K562 (cell line): ENCODE data around the gene KCNK10. TPM values are rescaled to one million over a fixed set of nuclear protein-coding genes. Genes with fewer than 3 reads are reported as not detected.

Source experiments
- ATAC-seq: fragments of 200-7000 bp; cut with Tn5 transposase; 3 replicates; pipeline ENCODE4 v1.9.1; 2020; ENCODE audit warnings: moderate library complexity
- BruUV-seq: library from RNA; stranded (reverse); fragments of 400-500 nt; replicated peaks from 2 replicates; lab custom pipeline; 2021; lab: Mats Ljungman, UMichigan
- CTCF ChIA-PET: fragments of 300-600 bp; formaldehyde crosslinking; extraction: SDS; loops from one replicate; lab custom pipeline; 2021; ENCODE audit warnings: low intra/inter-chr PET ratio; lab: Yijun Ruan, JAX
- POLR2A ChIA-PET: fragments of 300-600, 350-650 bp; sonication (Branson Sonifier 250); formaldehyde crosslinking; extraction: SDS; loops from one replicate; lab custom pipeline; 2021; ENCODE audit warnings: antibody characterized with exemption, inconsistent platforms; lab: Yijun Ruan, JAX
- DNase-seq, 4 experiments: peaks; one replicate each; pipeline versions ENCODE4 v3.0.0 to v3.0.0-alpha.2; 2011 to 2018; ENCODE audit warnings: low spot score in 3 of 4, mixed read lengths in 3 of 4; ENCODE audit errors: extremely low read depth in 1 of 4
- FAIRE-seq: peaks from 2 replicates; lab custom pipeline; 2011; peaks lifted over from hg19 to GRCh38; lab: Jason Lieb, UNC
- H2AFZ ChIP-seq: 2 replicates; pipeline ENCODE4 v1.6.0; 2011; ENCODE audit warnings: low read depth, low read length, control low read depth, inconsistent platforms
- H3K27ac ChIP-seq: fragments of 200-600 bp; 3 replicates; pipeline ENCODE4 v1.8.0; 2011; ENCODE audit warnings: low read depth, mild to moderate bottlenecking, control low read depth, inconsistent platforms, low read length, moderate library complexity, mixed read lengths; ENCODE audit errors: extremely low read depth
- H3K27me3 ChIP-seq, 2 experiments: fragments of 300-600 bp in 1 of 2; 2 replicates in 1 of 2; 3 replicates in 1 of 2; pipeline versions ENCODE4 v1.6.0 to v1.8.0; 2011; ENCODE audit warnings: inconsistent platforms in 2 of 2, low read length in 2 of 2, mild to moderate bottlenecking in 1 of 2, mixed read lengths in 1 of 2, moderate library complexity in 1 of 2; ENCODE audit not compliant: control insufficient read depth in 2 of 2, insufficient read depth in 2 of 2
- H3K36me3 ChIP-seq: fragments of 300-600 bp; 3 replicates; pipeline ENCODE4 v1.8.0; 2011; ENCODE audit warnings: mild to moderate bottlenecking, low read length, inconsistent platforms; ENCODE audit not compliant: control insufficient read depth, insufficient read depth
- H3K4me1 ChIP-seq, 2 experiments: fragments of 200-600 bp in 1 of 2; replicated peaks in 1 of 2; 2 replicates in 1 of 2; 3 replicates in 1 of 2; pipeline versions ENCODE4 v1.5.1 to v1.8.0; 2011; ENCODE audit warnings: inconsistent platforms in 2 of 2, low read length in 2 of 2, mild to moderate bottlenecking in 1 of 2, mixed read lengths in 1 of 2, moderate library complexity in 1 of 2; ENCODE audit not compliant: control insufficient read depth in 2 of 2, insufficient read depth in 2 of 2
- H3K4me2 ChIP-seq: 2 replicates; pipeline ENCODE4 v1.6.1; 2011; ENCODE audit warnings: low read length, control low read depth, inconsistent platforms, mixed read lengths; ENCODE audit not compliant: insufficient read depth
- H3K4me3 ChIP-seq: fragments of 200-600 bp; sonication (generic), shearing (Covaris generic); 2 replicates; pipeline ENCODE4 v1.5.1; 2016; ENCODE audit warnings: control low read depth, inconsistent platforms
- H3K79me2 ChIP-seq: fragments of 200-600 bp; 3 replicates; pipeline ENCODE4 v1.8.0; 2011; ENCODE audit warnings: low read length, inconsistent platforms; ENCODE audit not compliant: control insufficient read depth, insufficient read depth
- H3K9ac ChIP-seq, 2 experiments: 2 replicates each; pipeline versions ENCODE4 v1.6.0 to v1.6.1; 2011; ENCODE audit warnings: low read depth in 2 of 2, low read length in 2 of 2, control low read depth in 1 of 2, inconsistent platforms in 1 of 2, mild to moderate bottlenecking in 1 of 2, mixed read lengths in 1 of 2; ENCODE audit not compliant: insufficient read depth in 1 of 2
- H3K9me1 ChIP-seq: one replicate; pipeline ENCODE4 v1.6.0; 2011; ENCODE audit warnings: inconsistent platforms, mild to moderate bottlenecking, low read length, moderate library complexity; ENCODE audit not compliant: control insufficient read depth, insufficient read depth
- H3K9me3 ChIP-seq: replicated peaks from 2 replicates; pipeline ENCODE4 v1.5.1; 2011; ENCODE audit warnings: low read depth, low read length, inconsistent platforms; ENCODE audit not compliant: control insufficient read depth, insufficient read depth
- H4K20me1 ChIP-seq: replicated peaks from 2 replicates; pipeline ENCODE4 v1.6.1; 2011; ENCODE audit warnings: low read length, inconsistent platforms, mixed read lengths; ENCODE audit not compliant: control insufficient read depth, insufficient read depth
- ATF1 ChIP-seq, 2 experiments: fragments of 450-650 bp in 1 of 2; IDR thresholded peaks; 2 replicates each; pipeline ENCODE4 v1.6.1; 2016; ENCODE audit warnings: missing compliant biosample characterization in 1 of 2, missing genetic modification characterization in 1 of 2
- ELF4 ChIP-seq: fragments of 450-650 bp; formaldehyde crosslinking; IDR thresholded peaks from 2 replicates; pipeline ENCODE4 v1.4.0; 2022; ENCODE audit warnings: missing genetic modification characterization
- FOXP4 ChIP-seq: sonication (generic); formaldehyde crosslinking; IDR thresholded peaks from 2 replicates; pipeline ENCODE4 v1.8.0; 2022; ENCODE audit warnings: mild to moderate bottlenecking, missing genetic modification reagents, borderline replicate concordance
- KDM4B ChIP-seq, 2 experiments: fragments of 450-650 bp in 1 of 2; sonication (generic) in 1 of 2; IDR thresholded peaks; 2 replicates each; pipeline ENCODE4 v1.6.1; 2016 to 2017; ENCODE audit warnings: borderline replicate concordance in 2 of 2, antibody characterized with exemption in 1 of 2, low read depth in 1 of 2, mild to moderate bottlenecking in 1 of 2
- SAFB ChIP-seq: fragments of 200-400 bp; formaldehyde crosslinking; IDR thresholded peaks from 2 replicates; pipeline ENCODE4 v1.6.1; 2017; ENCODE audit warnings: low read depth, low read length, borderline replicate concordance
- SMC3 ChIP-seq: conservative IDR thresholded peaks from 2 replicates; pipeline ENCODE4 v1.6.1; 2011; ENCODE audit warnings: low read depth, low read length, improper control_type of control experiment; ENCODE audit not compliant: insufficient read depth
- ZKSCAN1 ChIP-seq: fragments of 150-350 bp; IDR thresholded peaks from 2 replicates; pipeline ENCODE4 v1.6.1; 2016; ENCODE audit warnings: low read depth, low read length
- ZNF184 ChIP-seq: sonication (generic); formaldehyde crosslinking; IDR thresholded peaks from 2 replicates; pipeline ENCODE4 v1.5.0; 2020; ENCODE audit warnings: missing genetic modification reagents
- ZNF589 ChIP-seq: fragments of 200-800 bp; sonication (Bioruptor generic); IDR thresholded peaks from 2 replicates; pipeline ENCODE4 v1.6.1; 2016; ENCODE audit warnings: low read depth, missing genetic modification characterization, missing compliant biosample characterization
- ZNF696 ChIP-seq: fragments of 250-450 bp; sonication (Bioruptor Pico); conservative IDR thresholded peaks from 2 replicates; pipeline ENCODE4 v1.4.0; 2020; ENCODE audit warnings: mild to moderate bottlenecking, moderate library complexity
- ZNF699 ChIP-seq: fragments of 250-450 bp; sonication (Bioruptor Pico); IDR thresholded peaks from 2 replicates; pipeline ENCODE4 v1.8.0; 2021; ENCODE audit warnings: mild to moderate bottlenecking, moderate library complexity; ENCODE audit not compliant: insufficient replicate concordance
- WGBS: fragments of 100-300 bp; shearing (Covaris generic); methylation state at CpG from one replicate; pipeline ENCODE4 v1.1.6; 2016; ENCODE audit warnings: low coverage, mixed read lengths; ENCODE audit not compliant: insufficient coverage; ENCODE audit errors: missing lambda C conversion rate; 5-methylcytosine and 5-hydroxymethylcytosine counted together
- in situ Hi-C: fragments of 300-500 bp; cut with MboI; formaldehyde crosslinking; loops from 4 replicates; pipeline ENCODE4 v1.15.0; 2018; ENCODE audit warnings: inconsistent platforms, mixed read lengths
- intact Hi-C: fragments of 100-400 bp; cut with micrococcal nuclease; formaldehyde crosslinking; loops from 2 replicates; pipeline ENCODE4 v1.14.2; 2022
- polyA plus RNA-seq, 8 experiments: library from polyadenylated mRNA; depleted of rRNA in 4 of 8; stranded (reverse) in 5 of 8; unstranded in 3 of 8; fragments of >200 nt; fragmentation: Nextera tagmentation in 2 of 8; fragmentation: Illumina TruSeq in 1 of 8; extraction: Ambion mirVana in 2 of 8; extraction: Trizol in 1 of 8; gene quantifications; 2 replicates each; pipeline versions ENCODE4 v1.2.1 to v1.2.3, GENCODE V29; 2011 to 2014; ENCODE audit warnings: inconsistent platforms in 1 of 8, missing spikeins in 1 of 8
- total RNA-seq, 7 experiments: library from RNA; depleted of rRNA in 6 of 7; stranded (reverse); fragments of >200 nt in 6 of 7; fragmentation: Illumina TruSeq in 2 of 7; extraction: Trizol in 2 of 7; gene quantifications; 2 replicates each; pipeline versions ENCODE4 v1.2.1 to v1.2.3, GENCODE V29; 2011 to 2021; ENCODE audit warnings: low replicate concordance in 1 of 7

KCNK10 gene
- total and polyA plus RNA-seq, 9 of the 15 experiments (the other 6 are each of a cell fraction or from before 2014, with no cell fraction given): not detected

DNA sequence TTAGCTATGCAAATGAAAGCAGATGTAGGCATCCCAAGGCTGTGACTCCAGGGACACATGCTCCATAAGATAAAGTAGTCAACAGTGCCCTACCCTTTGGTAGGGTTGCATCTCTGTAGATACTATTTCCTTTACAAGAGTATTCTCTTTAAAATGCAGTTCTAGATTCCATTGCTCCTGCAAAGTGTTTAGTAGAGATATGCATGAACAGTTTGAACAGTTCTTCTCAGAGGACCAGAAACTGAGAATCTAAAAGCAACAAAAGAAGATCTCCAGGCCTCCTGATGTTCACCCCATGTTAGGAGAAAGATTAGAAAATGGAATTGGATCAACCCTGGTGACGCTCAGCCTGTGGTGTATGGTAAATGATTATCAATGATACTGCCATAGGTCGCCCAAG lies 121.2 kb downstream of the KCNK10 start:
- intact Hi-C loops: no loop called here
- ATAC-seq: no peak
- DNase-seq: no peak
- no peak overlapping the region for H2AFZ ChIP-seq
- no peak for FAIRE-seq
- POLR2A ChIA-PET: no interaction called here
- H4K20me1 ChIP-seq: no peaks in the 10 kb centered on the region
- H3K4me2 ChIP-seq: no peak overlapping the region
- H3K4me1 ChIP-seq: no peaks in the 10 kb centered on the region
- H3K4me3 ChIP-seq: no peak overlapping the region
- no peaks in the 10 kb centered on the region for H3K36me3 ChIP-seq
- no peaks in the 10 kb centered on the region for H3K9me1 ChIP-seq
- H3K79me2 ChIP-seq: no peaks in the 10 kb centered on the region
- no peak overlapping the region for H3K27ac ChIP-seq
- no peaks in the 10 kb centered on the region for H3K27me3 ChIP-seq
- no peak overlapping the region for H3K9ac ChIP-seq
- no TSS peak for BruUV-seq
- in situ Hi-C loops: no loop called here
- no peaks in the 10 kb centered on the region for H3K9me3 ChIP-seq
- CTCF ChIA-PET: no interaction called here
- WGBS: 0% methylated on average over 1 of the region's 2 CpGs
- TF ChIP-seq ZKSCAN1: no peak
- no peak for TF ChIP-seq KDM4B (IDR thresholded peaks at IDR 0.05; ENCODE audit: borderline replicate concordance in 2 of 2, low read depth in 1 of 2)
- no peak for TF ChIP-seq ELF4 (CRISPR knock-in tag)
- no peak for TF ChIP-seq SMC3
- TF ChIP-seq SAFB: no peak
- no peak for TF ChIP-seq FOXP4
- no peak for TF ChIP-seq ATF1 (CRISPR knock-in tag; IDR thresholded peaks at IDR 0.05)
- no peak for TF ChIP-seq ATF1 (tag; IDR thresholded peaks at IDR 0.05)
- no peak for TF ChIP-seq ZNF184
- no peak for TF ChIP-seq ZNF699 (CRISPR knock-in tag)
- no peak for TF ChIP-seq ZNF589 (CRISPR knock-in tag)
- TF ChIP-seq ZNF696: no peak
